K562 (cell line): ENCODE measurements around the gene GRIK1. TPM values are rescaled to one million over a fixed set of nuclear protein-coding genes. Genes with fewer than 3 reads are reported as not detected.

Experiments used
- ATAC-seq: fragments of 200-7000 bp; cut with Tn5 transposase; 3 replicates; pipeline ENCODE4 v1.9.1; 2020; ENCODE audit warnings: moderate library complexity
- BruUV-seq: library from RNA; stranded (reverse); fragments of 400-500 nt; replicated peaks from 2 replicates; lab custom pipeline; 2021; lab: Mats Ljungman, UMichigan
- CTCF ChIA-PET: fragments of 300-600 bp; formaldehyde crosslinking; extraction: SDS; loops from one replicate; lab custom pipeline; 2021; ENCODE audit warnings: low intra/inter-chr PET ratio; lab: Yijun Ruan, JAX
- POLR2A ChIA-PET: fragments of 300-600, 350-650 bp; sonication (Branson Sonifier 250); formaldehyde crosslinking; extraction: SDS; loops from one replicate; lab custom pipeline; 2021; ENCODE audit warnings: antibody characterized with exemption, inconsistent platforms; lab: Yijun Ruan, JAX
- DNase-seq, 4 experiments: peaks; one replicate each; pipeline versions ENCODE4 v3.0.0 to v3.0.0-alpha.2; 2011 to 2018; ENCODE audit warnings: low spot score in 3 of 4, mixed read lengths in 3 of 4; ENCODE audit errors: extremely low read depth in 1 of 4
- FAIRE-seq: peaks from 2 replicates; lab custom pipeline; 2011; peaks lifted over from hg19 to GRCh38; lab: Jason Lieb, UNC
- H2AFZ ChIP-seq: 2 replicates; pipeline ENCODE4 v1.6.0; 2011; ENCODE audit warnings: low read depth, low read length, control low read depth, inconsistent platforms
- H3K27ac ChIP-seq: fragments of 200-600 bp; 3 replicates; pipeline ENCODE4 v1.8.0; 2011; ENCODE audit warnings: low read depth, mild to moderate bottlenecking, control low read depth, inconsistent platforms, low read length, moderate library complexity, mixed read lengths; ENCODE audit errors: extremely low read depth
- H3K27me3 ChIP-seq, 2 experiments: fragments of 300-600 bp in 1 of 2; 2 replicates in 1 of 2; 3 replicates in 1 of 2; pipeline versions ENCODE4 v1.6.0 to v1.8.0; 2011; ENCODE audit warnings: inconsistent platforms in 2 of 2, low read length in 2 of 2, mild to moderate bottlenecking in 1 of 2, mixed read lengths in 1 of 2, moderate library complexity in 1 of 2; ENCODE audit not compliant: control insufficient read depth in 2 of 2, insufficient read depth in 2 of 2
- H3K36me3 ChIP-seq: fragments of 300-600 bp; 3 replicates; pipeline ENCODE4 v1.8.0; 2011; ENCODE audit warnings: mild to moderate bottlenecking, low read length, inconsistent platforms; ENCODE audit not compliant: control insufficient read depth, insufficient read depth
- H3K4me1 ChIP-seq, 2 experiments: fragments of 200-600 bp in 1 of 2; replicated peaks in 1 of 2; 2 replicates in 1 of 2; 3 replicates in 1 of 2; pipeline versions ENCODE4 v1.5.1 to v1.8.0; 2011; ENCODE audit warnings: inconsistent platforms in 2 of 2, low read length in 2 of 2, mild to moderate bottlenecking in 1 of 2, mixed read lengths in 1 of 2, moderate library complexity in 1 of 2; ENCODE audit not compliant: control insufficient read depth in 2 of 2, insufficient read depth in 2 of 2
- H3K4me2 ChIP-seq: 2 replicates; pipeline ENCODE4 v1.6.1; 2011; ENCODE audit warnings: low read length, control low read depth, inconsistent platforms, mixed read lengths; ENCODE audit not compliant: insufficient read depth
- H3K4me3 ChIP-seq: fragments of 200-600 bp; sonication (generic), shearing (Covaris generic); 2 replicates; pipeline ENCODE4 v1.5.1; 2016; ENCODE audit warnings: control low read depth, inconsistent platforms
- H3K79me2 ChIP-seq: fragments of 200-600 bp; 3 replicates; pipeline ENCODE4 v1.8.0; 2011; ENCODE audit warnings: low read length, inconsistent platforms; ENCODE audit not compliant: control insufficient read depth, insufficient read depth
- H3K9ac ChIP-seq, 2 experiments: 2 replicates each; pipeline versions ENCODE4 v1.6.0 to v1.6.1; 2011; ENCODE audit warnings: low read depth in 2 of 2, low read length in 2 of 2, control low read depth in 1 of 2, inconsistent platforms in 1 of 2, mild to moderate bottlenecking in 1 of 2, mixed read lengths in 1 of 2; ENCODE audit not compliant: insufficient read depth in 1 of 2
- H3K9me1 ChIP-seq: one replicate; pipeline ENCODE4 v1.6.0; 2011; ENCODE audit warnings: inconsistent platforms, mild to moderate bottlenecking, low read length, moderate library complexity; ENCODE audit not compliant: control insufficient read depth, insufficient read depth
- H3K9me3 ChIP-seq: replicated peaks from 2 replicates; pipeline ENCODE4 v1.5.1; 2011; ENCODE audit warnings: low read depth, low read length, inconsistent platforms; ENCODE audit not compliant: control insufficient read depth, insufficient read depth
- H4K20me1 ChIP-seq: replicated peaks from 2 replicates; pipeline ENCODE4 v1.6.1; 2011; ENCODE audit warnings: low read length, inconsistent platforms, mixed read lengths; ENCODE audit not compliant: control insufficient read depth, insufficient read depth
- MEIS2 ChIP-seq: fragments of 450-650 bp; IDR thresholded peaks from 2 replicates; pipeline ENCODE4 v1.6.1; 2014; ENCODE audit warnings: mild to moderate bottlenecking; ENCODE audit not compliant: partially characterized antibody
- ZNF695 ChIP-seq: fragments of 450-650 bp; formaldehyde crosslinking; IDR thresholded peaks from 2 replicates; pipeline ENCODE4 v1.4.0; 2020; ENCODE audit warnings: mild to moderate bottlenecking, moderate library complexity
- WGBS: fragments of 100-300 bp; shearing (Covaris generic); methylation state at CpG from one replicate; pipeline ENCODE4 v1.1.6; 2016; ENCODE audit warnings: low coverage, mixed read lengths; ENCODE audit not compliant: insufficient coverage; ENCODE audit errors: missing lambda C conversion rate; 5-methylcytosine and 5-hydroxymethylcytosine counted together
- in situ Hi-C: fragments of 300-500 bp; cut with MboI; formaldehyde crosslinking; loops from 4 replicates; pipeline ENCODE4 v1.15.0; 2018; ENCODE audit warnings: inconsistent platforms, mixed read lengths
- intact Hi-C: fragments of 100-400 bp; cut with micrococcal nuclease; formaldehyde crosslinking; loops from 2 replicates; pipeline ENCODE4 v1.14.2; 2022
- polyA plus RNA-seq, 8 experiments: library from polyadenylated mRNA; depleted of rRNA in 4 of 8; stranded (reverse) in 5 of 8; unstranded in 3 of 8; fragments of >200 nt; fragmentation: Nextera tagmentation in 2 of 8; fragmentation: Illumina TruSeq in 1 of 8; extraction: Ambion mirVana in 2 of 8; extraction: Trizol in 1 of 8; gene quantifications; 2 replicates each; pipeline versions ENCODE4 v1.2.1 to v1.2.3, GENCODE V29; 2011 to 2014; ENCODE audit warnings: inconsistent platforms in 1 of 8, missing spikeins in 1 of 8
- total RNA-seq, 7 experiments: library from RNA; depleted of rRNA in 6 of 7; stranded (reverse); fragments of >200 nt in 6 of 7; fragmentation: Illumina TruSeq in 2 of 7; extraction: Trizol in 2 of 7; gene quantifications; 2 replicates each; pipeline versions ENCODE4 v1.2.1 to v1.2.3, GENCODE V29; 2011 to 2021; ENCODE audit warnings: low replicate concordance in 1 of 7
- TF ChIP-seq, protein P1 (sequence below): sonication (generic); formaldehyde crosslinking; IDR thresholded peaks from 2 replicates; pipeline ENCODE4 v1.8.0; 2022; ENCODE audit warnings: mild to moderate bottlenecking, low read depth, missing genetic modification reagents
- TF ChIP-seq, protein P2 (sequence below): fragments of 450-650 bp; IDR thresholded peaks from 2 replicates; pipeline ENCODE4 v1.6.1; 2016

The GRIK1 gene
- total and polyA plus RNA-seq, 9 of the 15 experiments (the other 6 are each of a cell fraction or from before 2014, with no cell fraction given), result 0.17 to 2.8 (median 0.53) TPM

DNA sequence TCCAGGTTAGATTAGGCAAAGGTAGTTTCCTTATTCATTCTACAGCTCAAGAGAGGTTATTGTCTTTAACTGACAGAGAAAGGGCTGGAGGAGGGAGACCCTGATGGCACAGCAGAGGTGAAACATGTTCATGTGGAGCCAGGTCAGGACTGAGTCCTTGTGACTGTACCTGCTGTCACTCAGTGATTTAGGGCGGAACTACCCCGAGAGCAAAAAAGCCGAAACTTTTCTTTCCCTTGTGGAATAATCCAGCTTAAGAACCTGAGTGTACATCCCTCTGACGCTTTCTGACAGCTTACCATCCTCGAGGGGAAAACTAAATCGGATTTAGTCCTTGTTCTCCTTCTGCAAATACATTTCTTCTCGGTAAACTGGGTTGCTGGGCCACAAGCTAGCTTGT, 367.8 kb downstream of the GRIK1 start:
- TF ChIP-seq ZNF695 (CRISPR knock-in tag), result no peak
- peak; percentile 2 for TF ChIP-seq MEIS2
- TF ChIP-seq, protein P1, sequence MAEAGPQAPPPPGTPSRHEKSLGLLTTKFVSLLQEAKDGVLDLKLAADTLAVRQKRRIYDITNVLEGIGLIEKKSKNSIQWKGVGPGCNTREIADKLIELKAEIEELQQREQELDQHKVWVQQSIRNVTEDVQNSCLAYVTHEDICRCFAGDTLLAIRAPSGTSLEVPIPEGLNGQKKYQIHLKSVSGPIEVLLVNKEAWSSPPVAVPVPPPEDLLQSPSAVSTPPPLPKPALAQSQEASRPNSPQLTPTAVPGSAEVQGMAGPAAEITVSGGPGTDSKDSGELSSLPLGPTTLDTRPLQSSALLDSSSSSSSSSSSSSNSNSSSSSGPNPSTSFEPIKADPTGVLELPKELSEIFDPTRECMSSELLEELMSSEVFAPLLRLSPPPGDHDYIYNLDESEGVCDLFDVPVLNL, result no peak
- TF ChIP-seq, protein P2, sequence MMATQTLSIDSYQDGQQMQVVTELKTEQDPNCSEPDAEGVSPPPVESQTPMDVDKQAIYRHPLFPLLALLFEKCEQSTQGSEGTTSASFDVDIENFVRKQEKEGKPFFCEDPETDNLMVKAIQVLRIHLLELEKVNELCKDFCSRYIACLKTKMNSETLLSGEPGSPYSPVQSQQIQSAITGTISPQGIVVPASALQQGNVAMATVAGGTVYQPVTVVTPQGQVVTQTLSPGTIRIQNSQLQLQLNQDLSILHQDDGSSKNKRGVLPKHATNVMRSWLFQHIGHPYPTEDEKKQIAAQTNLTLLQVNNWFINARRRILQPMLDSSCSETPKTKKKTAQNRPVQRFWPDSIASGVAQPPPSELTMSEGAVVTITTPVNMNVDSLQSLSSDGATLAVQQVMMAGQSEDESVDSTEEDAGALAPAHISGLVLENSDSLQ, result peak; percentile 69
- Histone ChIP-seq H3K9me3 (no peaks in the 10 kb centered on the region), H3K4me2 (no peak overlapping the region), H3K27ac (no peak overlapping the region), H3K79me2 (no peaks in the 10 kb centered on the region), H3K9me1 (no peaks in the 10 kb centered on the region), H3K36me3 (no peaks in the 10 kb centered on the region), H3K27me3 (no peaks in the 10 kb centered on the region), H3K4me1 (no peaks in the 10 kb centered on the region), H2AFZ (peak overlapping the region; percentile 62; the same call in 1 of the 2 replicates), H4K20me1 (no peaks in the 10 kb centered on the region), H3K9ac (no peak overlapping the region), H3K4me3 (no peak overlapping the region)
- CTCF ChIA-PET, result no interaction called here
- BruUV-seq, result no TSS peak
- FAIRE-seq, result no peak
- DNase-seq, result no peak
- intact Hi-C loops, result no loop called here
- POLR2A ChIA-PET, result interaction anchor here (0.6 kb wide), 1 partner anchor 17 kb away, joined by 3 read pairs; no protein-coding TSS in a partner anchor
- 51% methylated on average over 7 of the region's 7 CpGs for WGBS
- ATAC-seq, result peak; percentile 42; the same call in 2 of the 3 replicates
- in situ Hi-C loops, result no loop called here
